ENCODE data around the gene YY1. TPM values are rescaled to one million over a fixed set of nuclear protein-coding genes. Genes with fewer than 3 reads are reported as not detected.

The YY1 gene
- total and polyA plus RNA-seq, 9 of the 15 experiments (the other 6 are each of a cell fraction or from before 2014, with no cell fraction given) = 20.8 to 74.2 (median 46.7) TPM

- TF ChIP-seq THRA (IDR thresholded peaks at IDR 0.05) (no peak), SETDB1 (IDR thresholded peaks at IDR 0.05; ENCODE audit: low read length) (no peak), ZFP36 (IDR thresholded peaks at IDR 0.05; ENCODE audit: low read depth, low read length, partially characterized antibody) (peak; percentile 74), RNF219 (CRISPR knock-in tag; IDR thresholded peaks at IDR 0.05) (no peak)
Observed at GRCh38 chr14:100219126-100219785, 19.7 kb upstream of the YY1 start (continued).

GRCh38 chr14:100221533-100222223 lies 17.3 kb upstream of the YY1 start:
- Histone ChIP-seq H3K4me1 (replicated peaks in 1 of 2; ENCODE audit: control insufficient read depth in 2 of 2, insufficient read depth in 2 of 2, low read length in 2 of 2) (peaks cover 35 to 38% of the 10 kb centered on the region in 2 experiments), H3K9me1 (ENCODE audit: control insufficient read depth, insufficient read depth, low read length) (no peaks in the 10 kb centered on the region), H3K4me3 (peak overlapping the region; percentile 46), H4K20me1 (replicated peaks; ENCODE audit: control insufficient read depth, insufficient read depth, low read length) (no peaks in the 10 kb centered on the region), H2AFZ (ENCODE audit: low read depth, low read length) (peak overlapping the region; percentile 77), H3K9ac (ENCODE audit: insufficient read depth in 1 of 2, low read depth in 2 of 2, low read length in 2 of 2) (peak overlapping the region; percentile 29 to 88; a peak in 3 of 4 replicates), H3K9me3 (replicated peaks; ENCODE audit: control insufficient read depth, insufficient read depth, low read depth, low read length) (no peaks in the 10 kb centered on the region), H3K27ac (ENCODE audit: extremely low read depth, low read depth, low read length) (peak overlapping the region; percentile 56), H3K27me3 (ENCODE audit: control insufficient read depth in 2 of 2, insufficient read depth in 2 of 2, low read length in 2 of 2) (no peaks in the 10 kb centered on the region), H3K79me2 (ENCODE audit: control insufficient read depth, insufficient read depth, low read length) (peaks cover 36% of the 10 kb centered on the region; the same call in 2 of the 3 replicates), H3K4me2 (ENCODE audit: insufficient read depth, low read length) (peak overlapping the region; percentile 97), H3K36me3 (ENCODE audit: control insufficient read depth, insufficient read depth, low read length) (no peaks in the 10 kb centered on the region)
- peak; percentile 95 for FAIRE-seq
- intact Hi-C loops (cut with micrococcal nuclease) (loop anchor here (2.0 kb wide), 1 partner anchor 17 kb away; the partner anchor contains the start of gene YY1), in situ Hi-C loops (cut with MboI) (no loop called here)
- CTCF ChIA-PET (ENCODE audit: low intra/inter-chr PET ratio) = no interaction called here
- WGBS (ENCODE audit: insufficient coverage, low coverage, missing lambda C conversion rate) = 0% methylated on average over 15 of the region's 15 CpGs
- DNase-seq (ENCODE audit: extremely low read depth in 1 of 4, low spot score in 3 of 4) = peak; percentile 13 to 86 (median 34)
- POLR2A ChIA-PET = interaction anchor here (0.5 to 4.9 kb wide), 6 partner anchors 8 to 51 kb away, joined by 3 to 46 read pairs (median 3); no protein-coding TSS in a partner anchor
- ATAC-seq = peak; percentile 89
- no TSS peak for BruUV-seq (replicated peaks)
- TF ChIP-seq EHMT2 (IDR thresholded peaks at IDR 0.05) (no peak), MEIS2 (IDR thresholded peaks at IDR 0.05; ENCODE audit: partially characterized antibody) (peak; percentile 1), KDM5B (IDR thresholded peaks at IDR 0.05; ENCODE audit: insufficient replicate concordance, low read depth, low read length) (peak; percentile 26), COPS2 (conservative IDR thresholded peaks at IDR 0.05) (no peak), HDAC1 (IDR thresholded peaks at IDR 0.05) (peak in 1 of 2 experiments; percentile 45; a peak in 1 of 4 replicates), VEZF1 (CRISPR knock-in tag; IDR thresholded peaks at IDR 0.05) (0 out of 2 replicates have a peak, but pooled peaks have one; percentile 36), PHF8 (IDR thresholded peaks at IDR 0.05; ENCODE audit: borderline replicate concordance, low read length) (peak; percentile 26; the same call in 1 of the 2 replicates), L3MBTL2 (IDR thresholded peaks at IDR 0.05) (peak; percentile 27; the same call in 1 of the 2 replicates), RCOR1 (IDR thresholded peaks at IDR 0.05; ENCODE audit: borderline replicate concordance in 1 of 2, low read depth in 2 of 2, low read length in 2 of 2) (peak in 1 of 2 experiments; percentile 57; a peak in 1 of 4 replicates), CTBP1 (IDR thresholded peaks at IDR 0.05; ENCODE audit: borderline replicate concordance) (peak; percentile 42; the same call in 1 of the 2 replicates)
